WTC11 (cell line): ENCODE results near the gene ETS2. TPM values are rescaled to one million over a fixed set of nuclear protein-coding genes. Genes with fewer than 3 reads are reported as not detected.

Source experiments
- ATAC-seq: fragments of 200-7000 bp; cut with Tn5 transposase; 2 replicates; pipeline ENCODE4 v1.10.0; 2021; ENCODE audit warnings: mild to moderate bottlenecking, moderate library complexity
- CTCF ChIA-PET: fragments of 300-600 bp; sonication (Branson Sonifier 250); formaldehyde crosslinking; loops from one replicate; lab custom pipeline; 2021; ENCODE audit warnings: antibody characterized with exemption; lab: Charles Lee
- POLR2A ChIA-PET: fragments of 350-600 bp; sonication (Branson Sonifier 250); formaldehyde crosslinking; loops from one replicate; lab custom pipeline; 2021; ENCODE audit warnings: antibody characterized with exemption; lab: Charles Lee
- DNase-seq: peaks from one replicate; pipeline ENCODE4 v3.0.0; 2021; ENCODE audit warnings: low spot score
- H3K27ac Mint-ChIP-seq: 2 replicates; pipeline ENCODE4 v1.8.0; 2021; ENCODE audit warnings: mixed read lengths
- H3K27me3 Mint-ChIP-seq: 2 replicates; pipeline ENCODE4 v1.8.0; 2021; ENCODE audit warnings: low read depth, mild to moderate bottlenecking, moderate library complexity, mixed read lengths
- H3K36me3 Mint-ChIP-seq: 2 replicates; pipeline ENCODE4 v1.8.0; 2021; ENCODE audit warnings: mixed read lengths
- H3K4me1 Mint-ChIP-seq: 2 replicates; pipeline ENCODE4 v1.8.0; 2022; ENCODE audit warnings: mixed read lengths
- H3K4me3 Mint-ChIP-seq: 2 replicates; pipeline ENCODE4 v1.8.0; 2021; ENCODE audit warnings: mild to moderate bottlenecking, moderate library complexity, mixed read lengths
- H3K9me3 Mint-ChIP-seq: 2 replicates; pipeline ENCODE4 v1.8.0; 2021; ENCODE audit warnings: mixed read lengths
- ATF3 ChIP-seq: sonication (generic); formaldehyde crosslinking; conservative IDR thresholded peaks from 2 replicates; pipeline ENCODE4 v1.8.1; 2022; ENCODE audit warnings: mild to moderate bottlenecking, missing genetic modification reagents
- ELF4 ChIP-seq: sonication (generic); formaldehyde crosslinking; IDR thresholded peaks from 2 replicates; pipeline ENCODE4 v1.8.1; 2022; ENCODE audit warnings: low read depth, mild to moderate bottlenecking, moderate library complexity, missing genetic modification reagents
- EMX1 ChIP-seq: fragments of 250-450 bp; sonication (Bioruptor Pico); IDR thresholded peaks from 2 replicates; pipeline ENCODE4 v1.8.0; 2021; ENCODE audit warnings: mild to moderate bottlenecking
- FOXP4 ChIP-seq: sonication (generic); formaldehyde crosslinking; IDR thresholded peaks from 2 replicates; pipeline ENCODE4 v1.8.0; 2022; ENCODE audit warnings: mild to moderate bottlenecking, missing genetic modification reagents
- HMGXB4 ChIP-seq: sonication (generic); formaldehyde crosslinking; IDR thresholded peaks from 2 replicates; pipeline ENCODE4 v1.8.1; 2023; ENCODE audit warnings: mild to moderate bottlenecking, moderate library complexity, missing genetic modification reagents
- MXD4 ChIP-seq: fragments of 250-450 bp; sonication (Bioruptor Pico); IDR thresholded peaks from 2 replicates; pipeline ENCODE4 v1.8.0; 2021; ENCODE audit warnings: mild to moderate bottlenecking, moderate library complexity, borderline replicate concordance
- ZNF138 ChIP-seq: sonication (generic); formaldehyde crosslinking; conservative IDR thresholded peaks from 2 replicates; pipeline ENCODE4 v1.8.1; 2022; ENCODE audit warnings: mild to moderate bottlenecking, moderate library complexity, missing genetic modification reagents
- ZNF396 ChIP-seq: fragments of 250-450 bp; sonication (Bioruptor Pico); IDR thresholded peaks from 2 replicates; pipeline ENCODE4 v1.8.0; 2021; ENCODE audit warnings: mild to moderate bottlenecking, moderate library complexity, borderline replicate concordance
- ZNF532 ChIP-seq: fragments of 250-450 bp; sonication (Bioruptor Pico); IDR thresholded peaks from 2 replicates; pipeline ENCODE4 v1.9.0; 2021; ENCODE audit warnings: mild to moderate bottlenecking, borderline replicate concordance
- ZNF671 ChIP-seq: fragments of 250-450 bp; sonication (Bioruptor Pico); IDR thresholded peaks from 2 replicates; pipeline ENCODE4 v1.8.0; 2021; ENCODE audit warnings: mild to moderate bottlenecking
- total RNA-seq: library from RNA; stranded (reverse); gene quantifications from 3 replicates; pipeline ENCODE4 v1.2.3, GENCODE V29; 2021
- TF ChIP-seq, protein P1 (sequence below): sonication (generic); formaldehyde crosslinking; IDR thresholded peaks from 2 replicates; pipeline ENCODE4 v1.8.1; 2023; ENCODE audit warnings: mild to moderate bottlenecking, missing genetic modification reagents
- TF ChIP-seq, protein P2 (sequence below): fragments of 200-600 bp; IDR thresholded peaks from 2 replicates; pipeline ENCODE4 v1.8.0; 2022; ENCODE audit warnings: antibody characterized with exemption

ETS2 gene
- total RNA-seq, 1 experiment from 2014 or later, result 56.4 TPM

GRCh38 chr21:38804789-38805327, 871 bp upstream of the ETS2 start:
- ChIA-PET POLR2A (no interaction called here), CTCF (interaction anchor here (0.6 to 3.1 kb wide), 5 partner anchors 23 to 337 kb away, joined by 3 to 13 read pairs (median 4); no protein-coding TSS in a partner anchor)
- H3K27me3 Mint-ChIP-seq, result peaks cover 6% of the 10 kb centered on the region
- peaks cover 3% of the 10 kb centered on the region for H3K36me3 Mint-ChIP-seq
- H3K27ac Mint-ChIP-seq, result no peak overlapping the region
- DNase-seq (peak; percentile 63), ATAC-seq (peak; percentile 47)
- peak overlapping the region; percentile 65 for H3K4me3 Mint-ChIP-seq
- H3K9me3 Mint-ChIP-seq, result no peaks in the 10 kb centered on the region
- 0 out of 2 replicates have a peak, but pooled peaks have one; percentile 65 for TF ChIP-seq HMGXB4 (CRISPR knock-in tag)
- TF ChIP-seq, protein P1, sequence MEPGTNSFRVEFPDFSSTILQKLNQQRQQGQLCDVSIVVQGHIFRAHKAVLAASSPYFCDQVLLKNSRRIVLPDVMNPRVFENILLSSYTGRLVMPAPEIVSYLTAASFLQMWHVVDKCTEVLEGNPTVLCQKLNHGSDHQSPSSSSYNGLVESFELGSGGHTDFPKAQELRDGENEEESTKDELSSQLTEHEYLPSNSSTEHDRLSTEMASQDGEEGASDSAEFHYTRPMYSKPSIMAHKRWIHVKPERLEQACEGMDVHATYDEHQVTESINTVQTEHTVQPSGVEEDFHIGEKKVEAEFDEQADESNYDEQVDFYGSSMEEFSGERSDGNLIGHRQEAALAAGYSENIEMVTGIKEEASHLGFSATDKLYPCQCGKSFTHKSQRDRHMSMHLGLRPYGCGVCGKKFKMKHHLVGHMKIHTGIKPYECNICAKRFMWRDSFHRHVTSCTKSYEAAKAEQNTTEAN (CRISPR knock-in tag), result no peak
- peaks cover 33% of the 10 kb centered on the region for H3K4me1 Mint-ChIP-seq

- ChIA-PET CTCF (interaction anchor here (0.7 to 3.1 kb wide), 3 partner anchors 72 to 331 kb away, joined by 3 to 13 read pairs (median 7); no protein-coding TSS in a partner anchor), POLR2A (interaction anchor here (1.0 kb wide), 2 partner anchors 334 to 377 kb away, joined by 3 to 5 read pairs; partner anchors contain the start of gene PSMG1)
- Mint-ChIP-seq H3K4me1 (peaks cover 48% of the 10 kb centered on the region), H3K4me3 (peak overlapping the region; percentile 94), H3K9me3 (no peaks in the 10 kb centered on the region), H3K27ac (peak overlapping the region; percentile 36; the same call in 1 of the 2 replicates), H3K27me3 (peaks cover 6% of the 10 kb centered on the region), H3K36me3 (peaks cover 13% of the 10 kb centered on the region)
- DNase-seq (peak; percentile 47), ATAC-seq (peak; percentile 6)
- TF ChIP-seq FOXP4 (CRISPR knock-in tag) (peak; percentile 42; the same call in 1 of the 2 replicates), ZNF671 (no peak), ZNF138 (no peak), ATF3 (no peak), ZNF532 (no peak), ZNF396 (CRISPR knock-in tag) (no peak), EMX1 (CRISPR knock-in tag) (no peak), MXD4 (CRISPR knock-in tag) (no peak), ELF4 (CRISPR knock-in tag) (no peak), HMGXB4 (CRISPR knock-in tag) (peak; percentile 32; the same call in 1 of the 2 replicates)
- TF ChIP-seq, protein P2, sequence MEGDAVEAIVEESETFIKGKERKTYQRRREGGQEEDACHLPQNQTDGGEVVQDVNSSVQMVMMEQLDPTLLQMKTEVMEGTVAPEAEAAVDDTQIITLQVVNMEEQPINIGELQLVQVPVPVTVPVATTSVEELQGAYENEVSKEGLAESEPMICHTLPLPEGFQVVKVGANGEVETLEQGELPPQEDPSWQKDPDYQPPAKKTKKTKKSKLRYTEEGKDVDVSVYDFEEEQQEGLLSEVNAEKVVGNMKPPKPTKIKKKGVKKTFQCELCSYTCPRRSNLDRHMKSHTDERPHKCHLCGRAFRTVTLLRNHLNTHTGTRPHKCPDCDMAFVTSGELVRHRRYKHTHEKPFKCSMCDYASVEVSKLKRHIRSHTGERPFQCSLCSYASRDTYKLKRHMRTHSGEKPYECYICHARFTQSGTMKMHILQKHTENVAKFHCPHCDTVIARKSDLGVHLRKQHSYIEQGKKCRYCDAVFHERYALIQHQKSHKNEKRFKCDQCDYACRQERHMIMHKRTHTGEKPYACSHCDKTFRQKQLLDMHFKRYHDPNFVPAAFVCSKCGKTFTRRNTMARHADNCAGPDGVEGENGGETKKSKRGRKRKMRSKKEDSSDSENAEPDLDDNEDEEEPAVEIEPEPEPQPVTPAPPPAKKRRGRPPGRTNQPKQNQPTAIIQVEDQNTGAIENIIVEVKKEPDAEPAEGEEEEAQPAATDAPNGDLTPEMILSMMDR, result no peak
Measured at GRCh38 chr21:38806153-38806941, 618 bp downstream of the ETS2 start.
